ENCODE data around the gene GRAMD4.
"Not testable (repeated sequence)": the region's sequence is repeated elsewhere in the genome, so short reads cannot be mapped to it uniquely, and the experiment has no call there.

Gene GRAMD4

GRCh38 chr22:46622081-46622521 is 1.9 kb downstream of the GRAMD4 start:
- DNase-seq, result peak; percentile 52

- DNase-seq, result no peak
These were observed 5.1 kb downstream of the GRAMD4 start for GRCh38 chr22:46625113-46625842.

GRCh38 chr22:46625843-46626349 is 5.7 kb downstream of the GRAMD4 start:
- no peak for DNase-seq

GRCh38 chr22:46626356-46626755 is 6.2 kb downstream of the GRAMD4 start:
- DNase-seq, result no peak

- no peak for DNase-seq
These were observed 7.0 kb downstream of the GRAMD4 start for GRCh38 chr22:46626911-46627805.

GRCh38 chr22:46627806-46628482 is 7.8 kb downstream of the GRAMD4 start:
- DNase-seq, result no peak

GRCh38 chr22:46628756-46629155 is 8.6 kb downstream of the GRAMD4 start:
- no peak for DNase-seq

GRCh38 chr22:46629291-46629690 is 9.1 kb downstream of the GRAMD4 start:
- no peak for DNase-seq

GRCh38 chr22:46631113-46631512 is 10.9 kb downstream of the GRAMD4 start:
- DNase-seq, result no peak

- DNase-seq, result no peak
These were observed 12.6 kb downstream of the GRAMD4 start for GRCh38 chr22:46632646-46633249.

GRCh38 chr22:46633334-46633890 is 13.2 kb downstream of the GRAMD4 start:
- DNase-seq, result no peak

GRCh38 chr22:46634011-46634699 is 14.0 kb downstream of the GRAMD4 start:
- DNase-seq, result no peak

- not testable (repeated sequence) for DNase-seq
These were observed 14.9 kb downstream of the GRAMD4 start for GRCh38 chr22:46634973-46635685.

GRCh38 chr22:46635756-46636155 is 15.6 kb downstream of the GRAMD4 start:
- DNase-seq, result no peak

- DNase-seq, result no peak
These were observed 16.2 kb downstream of the GRAMD4 start for GRCh38 chr22:46636221-46637002.

- DNase-seq, result no peak
These were observed 17.8 kb downstream of the GRAMD4 start for GRCh38 chr22:46637711-46638600.

- DNase-seq, result peak; percentile 48
These were observed 18.6 kb downstream of the GRAMD4 start for GRCh38 chr22:46638601-46639431.

GRCh38 chr22:46639843-46640242 is 19.7 kb downstream of the GRAMD4 start:
- no peak for DNase-seq
